HG02840 (cell line): Measurements from ENCODE around the gene ADNP.

ENCODE experiments used
- ATAC-seq: cut with Tn5 transposase; IDR thresholded peaks from one replicate; pipeline ENCODE4 v1.9.1; 2021; ENCODE audit warnings: mild to moderate bottlenecking, moderate library complexity, moderate number of reproducible peaks; ENCODE audit not compliant: unreplicated experiment, low FRiP score

ADNP gene

GRCh38 chr20:50874758-50875665 lies 56.2 kb downstream of the ADNP start:
- no peak for ATAC-seq

GRCh38 chr20:50874111-50874757 lies 57.0 kb downstream of the ADNP start:
- no peak for ATAC-seq

- ATAC-seq, result no peak
Observed at GRCh38 chr20:50873585-50873984, 57.7 kb downstream of the ADNP start.

- ATAC-seq, result no peak
Observed at GRCh38 chr20:50872560-50873425, 58.4 kb downstream of the ADNP start.

GRCh38 chr20:50870561-50871161 lies 60.6 kb downstream of the ADNP start:
- no peak for ATAC-seq

- no peak for ATAC-seq
Observed at GRCh38 chr20:50868509-50869495, 62.4 kb downstream of the ADNP start.

- no peak for ATAC-seq
Observed at GRCh38 chr20:50867805-50868204, 63.4 kb downstream of the ADNP start.

GRCh38 chr20:50866831-50867230 lies 64.4 kb downstream of the ADNP start:
- ATAC-seq, result no peak

- ATAC-seq, result no peak
Observed at GRCh38 chr20:50866036-50866685, 65.1 kb downstream of the ADNP start.

- no peak for ATAC-seq
Observed at GRCh38 chr20:50865591-50865990, 65.6 kb downstream of the ADNP start.

GRCh38 chr20:50865114-50865513 lies 66.1 kb downstream of the ADNP start:
- no peak for ATAC-seq

- no peak for ATAC-seq
Observed at GRCh38 chr20:50862546-50862945, 68.7 kb downstream of the ADNP start.

GRCh38 chr20:50861012-50861411 lies 70.2 kb downstream of the ADNP start:
- ATAC-seq, result no peak

- ATAC-seq, result no peak
Observed at GRCh38 chr20:50859161-50859560, 72.1 kb downstream of the ADNP start.

- ATAC-seq, result no peak
Observed at GRCh38 chr20:50858525-50858924, 72.7 kb downstream of the ADNP start.

- ATAC-seq, result no peak
Observed at GRCh38 chr20:50857348-50857747, 73.9 kb downstream of the ADNP start.

- no peak for ATAC-seq
Observed at GRCh38 chr20:50856475-50857041, 74.7 kb downstream of the ADNP start.
